Trophoblast cell (in vitro differentiated cells and primary cell): Measurements from ENCODE around the gene RBM7.

Source experiments
- DNase-seq, 2 donors: peaks; one replicate each; pipeline ENCODE4 v3.0.0-alpha.2; 2016
- H2AFZ ChIP-seq: 2 replicates; pipeline ENCODE4 v1.6.1; 2013; ENCODE audit warnings: low read length, moderate library complexity, mild to moderate bottlenecking; ENCODE audit not compliant: insufficient read depth, poor library complexity
- H2AK5ac ChIP-seq: 2 replicates; pipeline ENCODE4 v1.6.1; 2013; ENCODE audit warnings: mild to moderate bottlenecking, low read length
- H2BK120ac ChIP-seq: 2 replicates; pipeline ENCODE4 v1.6.1; 2013; ENCODE audit warnings: low read length, mild to moderate bottlenecking, moderate library complexity; ENCODE audit not compliant: insufficient read depth, poor library complexity
- H2BK12ac ChIP-seq: 2 replicates; pipeline ENCODE4 v1.6.1; 2013; ENCODE audit warnings: mild to moderate bottlenecking, low read length, moderate library complexity
- H2BK5ac ChIP-seq: 2 replicates; pipeline ENCODE4 v1.6.1; 2013; ENCODE audit warnings: low read length, low read depth, moderate library complexity, mild to moderate bottlenecking; ENCODE audit not compliant: poor library complexity
- H3K14ac ChIP-seq: 2 replicates; pipeline ENCODE4 v1.6.1; 2013; ENCODE audit warnings: mild to moderate bottlenecking, low read length
- H3K18ac ChIP-seq: 2 replicates; pipeline ENCODE4 v1.6.1; 2013; ENCODE audit warnings: mild to moderate bottlenecking, low read length
- H3K23ac ChIP-seq: 2 replicates; pipeline ENCODE4 v1.6.1; 2013; ENCODE audit warnings: low read length
- H3K27ac ChIP-seq: 2 replicates; pipeline ENCODE4 v1.5.1; 2013; ENCODE audit warnings: low read depth, mild to moderate bottlenecking, inconsistent platforms, low read length, moderate library complexity
- H3K27me3 ChIP-seq: 2 replicates; pipeline ENCODE4 v1.6.1; 2013; ENCODE audit warnings: inconsistent platforms, mild to moderate bottlenecking, low read length, moderate library complexity; ENCODE audit not compliant: insufficient read depth
- H3K36me3 ChIP-seq, 2 experiments: 1 replicate in 1 of 2; 2 replicates in 1 of 2; pipeline ENCODE4 v1.6.1; 2013; ENCODE audit warnings: low read length in 2 of 2, mild to moderate bottlenecking in 2 of 2, moderate library complexity in 1 of 2; ENCODE audit not compliant: insufficient read depth in 2 of 2, control insufficient read depth in 1 of 2
- H3K4ac ChIP-seq: 2 replicates; pipeline ENCODE4 v1.6.1; 2013; ENCODE audit warnings: low read depth, mild to moderate bottlenecking, low read length, moderate library complexity
- H3K4me1 ChIP-seq, 2 experiments: 1 replicate in 1 of 2; 2 replicates in 1 of 2; pipeline ENCODE4 v1.6.1; 2013; ENCODE audit warnings: low read length in 2 of 2, mild to moderate bottlenecking in 2 of 2, moderate library complexity in 1 of 2; ENCODE audit not compliant: insufficient read depth in 2 of 2, control insufficient read depth in 1 of 2
- H3K4me2 ChIP-seq: 2 replicates; pipeline ENCODE4 v1.6.1; 2013; ENCODE audit warnings: inconsistent platforms, mild to moderate bottlenecking, low read length, moderate library complexity
- H3K4me3 ChIP-seq: 2 replicates; pipeline ENCODE4 v1.5.1; 2013; ENCODE audit warnings: mild to moderate bottlenecking, low read depth, low read length, inconsistent platforms
- H3K79me1 ChIP-seq: one replicate; pipeline ENCODE4 v1.6.1; 2013; ENCODE audit warnings: low read length
- H3K79me2 ChIP-seq: 2 replicates; pipeline ENCODE4 v1.6.1; 2013; ENCODE audit warnings: low read length, mild to moderate bottlenecking; ENCODE audit not compliant: control insufficient read depth, insufficient read depth, poor library complexity
- H3K9ac ChIP-seq: 2 replicates; pipeline ENCODE4 v1.6.1; 2013; ENCODE audit warnings: mild to moderate bottlenecking, low read length
- H3K9me3 ChIP-seq: 2 replicates; pipeline ENCODE4 v1.6.1; 2013; ENCODE audit warnings: low read depth, mild to moderate bottlenecking, control low read depth, inconsistent platforms, low read length; ENCODE audit not compliant: insufficient read depth
- H4K12ac ChIP-seq: 2 replicates; pipeline ENCODE4 v1.6.1; 2013; ENCODE audit warnings: low read depth, mild to moderate bottlenecking, low read length, moderate library complexity
- H4K8ac ChIP-seq: 2 replicates; pipeline ENCODE4 v1.6.1; 2013; ENCODE audit warnings: low read depth, mild to moderate bottlenecking, low read length, moderate library complexity
- H4K91ac ChIP-seq: one replicate; pipeline ENCODE4 v1.6.1; 2013; ENCODE audit warnings: low read depth, mild to moderate bottlenecking, low read length, moderate library complexity
- WGBS: extraction: QIAGEN DNeasy Blood & Tissue Kit; methylation state at CpG from one replicate; pipeline ENCODE4 v1.1.7; 2013; ENCODE audit warnings: missing lambda C conversion rate; ENCODE audit not compliant: insufficient read length, insufficient coverage; ENCODE audit errors: extremely low coverage; 5-methylcytosine and 5-hydroxymethylcytosine counted together

The RBM7 gene

DNA sequence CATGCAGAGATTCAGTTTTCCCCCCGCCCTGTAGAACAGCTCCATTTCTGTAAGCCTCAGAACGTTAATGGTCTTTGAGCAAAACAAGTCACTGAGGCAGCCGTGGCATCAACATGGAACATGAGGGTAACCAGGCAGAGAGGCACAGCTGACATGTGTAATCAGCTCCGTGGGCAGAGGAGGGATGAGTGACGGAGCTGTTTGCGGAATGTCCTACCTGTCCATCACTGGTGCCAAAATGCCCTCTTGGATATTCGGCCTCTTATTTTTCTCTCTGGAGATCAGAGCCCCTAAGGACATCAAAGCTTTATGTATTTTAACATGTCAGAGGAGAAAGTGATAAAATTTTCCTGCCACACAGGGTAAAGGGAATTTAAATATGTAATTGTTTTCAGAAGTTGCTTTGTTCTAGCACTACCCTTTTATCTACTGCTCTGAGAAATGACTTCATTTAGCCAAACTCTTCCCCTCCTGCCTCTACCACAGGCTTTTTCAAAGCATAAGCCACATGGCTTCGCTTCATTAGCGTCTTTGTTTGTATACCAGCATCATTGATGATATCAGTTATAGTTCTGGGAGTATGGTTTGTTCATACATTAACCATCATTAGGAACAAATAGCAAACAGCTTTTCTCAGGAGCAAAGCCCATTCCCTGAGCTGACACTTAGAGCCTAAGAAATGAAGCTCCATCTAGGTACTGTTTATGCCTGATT lies 33.1 kb upstream of the RBM7 start:
- Histone ChIP-seq H2AK5ac (no peak overlapping the region), H3K18ac (no peak overlapping the region), H4K91ac (peak overlapping the region; percentile 86), H2BK12ac (peak overlapping the region; percentile 13), H3K4me2 (no peak overlapping the region), H3K79me2 (no peaks in the 10 kb centered on the region), H3K23ac (no peak overlapping the region), H3K27ac (peak overlapping the region; percentile 48), H3K4me3 (no peak overlapping the region), H2AFZ (no peak overlapping the region), H3K79me1 (peaks cover 19% of the 10 kb centered on the region), H3K36me3 (no peaks in the 10 kb centered on the region), H3K4me1 (peaks cover 6 to 18% of the 10 kb centered on the region in 2 experiments), H3K9ac (no peak overlapping the region), H4K12ac (no peak overlapping the region), H4K8ac (no peak overlapping the region), H3K14ac (peak overlapping the region; percentile 4), H2BK5ac (peak overlapping the region; percentile 51), H3K27me3 (no peaks in the 10 kb centered on the region), H3K4ac (peak overlapping the region; percentile 1), H3K9me3 (no peaks in the 10 kb centered on the region), H2BK120ac (peak overlapping the region; percentile 28)
- peak in 1 of 2 donors; percentile 47 for DNase-seq
- WGBS, result no CpG with 5 or more reads among the region's 9 CpGs

DNA sequence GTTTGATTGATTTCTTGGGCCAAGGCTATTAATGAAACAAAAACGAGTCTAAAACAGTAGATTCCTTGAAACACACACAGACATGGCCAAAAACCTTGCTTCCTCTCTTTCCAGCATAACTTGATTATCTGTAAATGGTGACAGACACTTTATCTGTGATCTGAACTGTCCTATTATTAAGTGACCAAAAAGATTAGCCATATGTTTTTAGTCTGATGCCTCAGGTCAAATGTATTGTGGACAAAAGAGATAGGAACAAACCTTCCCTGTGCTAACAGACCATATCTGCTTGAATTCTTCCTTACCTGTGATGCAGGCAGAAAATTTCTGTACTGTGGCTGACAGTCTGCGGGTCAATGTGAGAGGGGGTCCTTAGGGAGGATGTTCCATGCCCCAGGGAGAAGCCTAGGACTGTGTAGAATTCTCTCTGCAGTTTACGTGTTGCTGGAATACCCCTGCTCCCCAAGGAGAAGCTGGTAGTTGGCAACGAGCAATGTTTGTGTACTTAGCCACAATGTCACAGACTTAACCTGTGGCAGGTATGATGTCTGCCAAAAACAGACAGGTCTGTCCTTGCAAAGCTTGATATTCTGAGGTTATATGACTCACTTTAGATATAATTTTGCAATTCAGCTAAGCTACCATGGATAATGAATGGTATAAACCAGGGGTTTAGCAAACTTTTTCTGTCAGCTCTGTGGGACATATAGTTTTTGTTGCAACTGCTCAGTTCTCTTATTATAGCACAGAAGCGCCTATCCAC lies 31.4 kb upstream of the RBM7 start:
- Histone ChIP-seq H3K79me2 (no peaks in the 10 kb centered on the region), H3K18ac (no peak overlapping the region), H3K36me3 (no peaks in the 10 kb centered on the region), H3K23ac (no peak overlapping the region), H3K4me1 (peaks cover 6 to 18% of the 10 kb centered on the region in 2 experiments), H2AK5ac (no peak overlapping the region), H2BK12ac (peak overlapping the region; percentile 51), H3K27me3 (no peaks in the 10 kb centered on the region), H2BK5ac (no peak overlapping the region), H2BK120ac (no peak overlapping the region), H3K9me3 (no peaks in the 10 kb centered on the region), H3K4me2 (no peak overlapping the region), H3K79me1 (peaks cover 19% of the 10 kb centered on the region), H3K27ac (no peak overlapping the region), H3K9ac (no peak overlapping the region), H4K91ac (no peak overlapping the region), H4K8ac (no peak overlapping the region), H3K14ac (no peak overlapping the region), H4K12ac (no peak overlapping the region), H2AFZ (no peak overlapping the region), H3K4me3 (no peak overlapping the region), H3K4ac (no peak overlapping the region)
- DNase-seq, result peak in 1 of 2 donors; percentile 59
- no CpG with 5 or more reads among the region's 5 CpGs for WGBS

DNA sequence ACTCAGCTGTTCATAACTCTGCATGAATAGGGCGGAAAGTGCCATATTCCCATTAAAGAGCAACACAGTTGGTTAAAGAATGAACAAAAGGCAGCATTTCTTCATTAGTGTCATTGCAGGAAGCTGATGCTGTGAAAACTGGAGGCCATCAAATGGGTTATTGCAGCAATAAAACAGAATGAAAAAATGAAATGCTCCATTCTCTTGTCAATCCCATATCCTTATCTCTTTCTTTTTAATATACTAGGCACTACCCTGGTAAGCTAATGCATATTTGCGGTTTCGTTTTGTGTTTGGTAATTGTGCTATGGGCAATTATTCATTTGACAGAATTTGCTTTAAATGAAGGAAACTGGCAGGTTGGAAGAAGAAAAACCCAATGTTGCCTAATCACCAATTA lies 25.4 kb upstream of the RBM7 start:
- no peak overlapping the region for H3K14ac ChIP-seq
- H3K4me2 ChIP-seq, result no peak overlapping the region
- H3K4me1 ChIP-seq, result peaks cover 4 to 6% of the 10 kb centered on the region in 2 experiments
- no peak overlapping the region for H4K91ac ChIP-seq
- no peak overlapping the region for H2BK120ac ChIP-seq
- no peak overlapping the region for H2AFZ ChIP-seq
- WGBS, result no CpG with 5 or more reads among the region's 3 CpGs
- DNase-seq, result no peak
- no peaks in the 10 kb centered on the region for H3K27me3 ChIP-seq
- peaks cover 1% of the 10 kb centered on the region for H3K79me1 ChIP-seq
- H2BK5ac ChIP-seq, result no peak overlapping the region
- H2BK12ac ChIP-seq, result no peak overlapping the region
- no peak overlapping the region for H3K23ac ChIP-seq
- H3K27ac ChIP-seq, result no peak overlapping the region
- no peak overlapping the region for H3K18ac ChIP-seq
- H3K79me2 ChIP-seq, result no peaks in the 10 kb centered on the region
- H3K9me3 ChIP-seq, result no peaks in the 10 kb centered on the region
- no peak overlapping the region for H4K8ac ChIP-seq
- H2AK5ac ChIP-seq, result no peak overlapping the region
- H4K12ac ChIP-seq, result no peak overlapping the region
- no peak overlapping the region for H3K9ac ChIP-seq
- H3K36me3 ChIP-seq, result no peaks in the 10 kb centered on the region
- no peak overlapping the region for H3K4me3 ChIP-seq
- H3K4ac ChIP-seq, result no peak overlapping the region

DNA sequence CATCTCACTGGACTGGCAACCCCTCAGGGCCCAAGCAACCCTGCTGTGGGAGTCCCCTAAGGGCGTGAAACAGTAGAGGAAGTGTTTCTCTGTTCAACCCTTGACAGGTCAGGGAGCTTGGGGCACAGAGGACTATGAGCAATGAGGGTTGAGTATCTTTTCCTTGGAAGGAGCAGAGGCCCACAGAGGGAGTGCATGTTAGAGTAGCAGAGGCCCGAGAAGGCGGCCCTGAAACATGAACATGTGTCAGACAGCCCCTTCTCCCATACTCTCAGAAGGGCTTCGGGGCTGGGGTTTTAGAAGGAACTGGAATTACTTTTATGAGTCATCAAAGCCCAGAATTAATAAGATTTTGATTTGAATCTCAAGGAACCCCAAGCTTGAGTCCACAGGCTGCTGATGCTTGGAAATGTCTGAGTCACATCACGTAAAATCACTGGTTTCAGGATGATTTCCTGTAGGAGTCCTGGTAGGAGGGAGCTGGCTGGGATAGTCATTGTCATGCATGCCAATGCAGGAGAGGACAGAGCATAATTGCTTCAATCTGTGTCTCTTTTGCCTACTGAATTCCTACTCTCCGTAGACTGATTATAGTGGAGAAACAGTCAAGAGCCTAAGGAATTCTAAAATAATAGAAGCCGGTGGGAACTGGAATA lies 22.7 kb upstream of the RBM7 start:
- no peak overlapping the region for H4K12ac ChIP-seq

More for the DNA sequence above, 22.7 kb upstream of the RBM7 start:
- H3K18ac ChIP-seq, result no peak overlapping the region
- H3K4me1 ChIP-seq, result peaks cover 5 to 9% of the 10 kb centered on the region in 2 experiments
- H2AFZ ChIP-seq, result no peak overlapping the region
- H2AK5ac ChIP-seq, result no peak overlapping the region
- H3K4me2 ChIP-seq, result no peak overlapping the region
- peaks cover 1% of the 10 kb centered on the region for H3K79me1 ChIP-seq
- no peaks in the 10 kb centered on the region for H3K79me2 ChIP-seq
- no peaks in the 10 kb centered on the region for H3K27me3 ChIP-seq
- no peak for DNase-seq
- no peaks in the 10 kb centered on the region for H3K36me3 ChIP-seq
- H2BK5ac ChIP-seq, result no peak overlapping the region
- H4K91ac ChIP-seq, result no peak overlapping the region
- no peak overlapping the region for H3K4me3 ChIP-seq
- no peak overlapping the region for H3K4ac ChIP-seq
- no peak overlapping the region for H3K9ac ChIP-seq
- no peak overlapping the region for H3K14ac ChIP-seq
- no CpG with 5 or more reads among the region's 7 CpGs for WGBS
- no peak overlapping the region for H2BK120ac ChIP-seq
- H2BK12ac ChIP-seq, result peak overlapping the region; percentile 37
- no peak overlapping the region for H3K23ac ChIP-seq
- no peaks in the 10 kb centered on the region for H3K9me3 ChIP-seq
- H4K8ac ChIP-seq, result no peak overlapping the region
- no peak overlapping the region for H3K27ac ChIP-seq
